ENCODE results near the gene GSK3A.

GSK3A gene

GRCh38 chr19:42220751-42221097 is 21.7 kb downstream of the GSK3A start:
- DNase-seq: no peak

- DNase-seq: peak; percentile 95
Measured at GRCh38 chr19:42219812-42220750, 22.3 kb downstream of the GSK3A start, which contains the start of gene ZNF526. Gene ZNF526, plus strand, starts transcription at chr19:42220312. Its CDS starts 4,092 bp downstream, at chr19:42224404.

- DNase-seq: peak; percentile 96
Measured at GRCh38 chr19:42217520-42218437, 24.6 kb downstream of the GSK3A start, which contains the start of gene DEDD2. Gene DEDD2, minus strand, starts transcription at chr19:42217677. Its CDS starts 670 bp downstream, at chr19:42217007.

- peak; percentile 9 for DNase-seq
Measured at GRCh38 chr19:42216653-42217519, 25.5 kb downstream of the GSK3A start.

GRCh38 chr19:42214810-42215485 is 27.5 kb downstream of the GSK3A start:
- DNase-seq: no peak

GRCh38 chr19:42212886-42213285 is 29.5 kb downstream of the GSK3A start:
- no peak for DNase-seq

- no peak for DNase-seq
Measured at GRCh38 chr19:42208612-42209011, 33.8 kb downstream of the GSK3A start.

GRCh38 chr19:42207767-42208271 is 34.6 kb downstream of the GSK3A start:
- DNase-seq: no peak

- DNase-seq: no peak
Measured at GRCh38 chr19:42206871-42207755, 35.3 kb downstream of the GSK3A start.

GRCh38 chr19:42204664-42205063 is 37.7 kb downstream of the GSK3A start:
- no peak for DNase-seq

- no peak for DNase-seq
Measured at GRCh38 chr19:42203700-42204099, 38.7 kb downstream of the GSK3A start.

GRCh38 chr19:42202290-42202880 is 40.0 kb downstream of the GSK3A start:
- DNase-seq: no peak

- DNase-seq: peak; percentile 50
Measured at GRCh38 chr19:42201489-42202289, 40.7 kb downstream of the GSK3A start.

- no peak for DNase-seq
Measured at GRCh38 chr19:42200116-42200715, 42.2 kb downstream of the GSK3A start.

GRCh38 chr19:42199440-42200115 is 42.8 kb downstream of the GSK3A start:
- peak; percentile 75 for DNase-seq

- DNase-seq: peak; percentile 83
Measured at GRCh38 chr19:42198676-42199439, 43.5 kb downstream of the GSK3A start.

- peak; percentile 50 for DNase-seq
Measured at GRCh38 chr19:42197375-42197817, 45.0 kb downstream of the GSK3A start.
